G401 (cell line): ENCODE measurements around the gene CLIC3. TPM values are rescaled to one million over a fixed set of nuclear protein-coding genes. Genes with fewer than 3 reads are reported as not detected.

ENCODE experiments used
- DNase-seq: peaks from one replicate; pipeline ENCODE4 v3.0.0-alpha.2; 2015; ENCODE audit warnings: low spot score
- in situ Hi-C: cut with HindIII; loops from 2 replicates; pipeline ENCODE4 v1.10.0; 2016; ENCODE audit warnings: low sequenced_read_pairs, mixed read lengths
- total RNA-seq: library from RNA; depleted of rRNA; stranded (reverse); fragments of >200 nt; shearing (Covaris generic); gene quantifications from 2 replicates; pipeline ENCODE4 v1.2.3, GENCODE V29; 2014

The CLIC3 gene
- total RNA-seq, 1 experiment from 2014 or later: 2.1 TPM

- no peak for DNase-seq
Observed at GRCh38 chr9:136960212-136960937, 36.0 kb downstream of the CLIC3 start.

GRCh38 chr9:136958898-136959850, 37.2 kb downstream of the CLIC3 start:
- DNase-seq: no peak
- in situ Hi-C loops: no loop called here

More at GRCh38 chr9:136960212-136960937, 36.0 kb downstream of the CLIC3 start:
- in situ Hi-C loops: no loop called here

- in situ Hi-C loops: no loop called here
- DNase-seq: no peak
Observed at GRCh38 chr9:136958473-136958872, 37.9 kb downstream of the CLIC3 start.

GRCh38 chr9:136957901-136958300, 38.5 kb downstream of the CLIC3 start:
- DNase-seq: no peak
- in situ Hi-C loops: no loop called here

GRCh38 chr9:136957461-136957860, 38.9 kb downstream of the CLIC3 start:
- in situ Hi-C loops: no loop called here
- DNase-seq: no peak

- DNase-seq: no peak
- in situ Hi-C loops: no loop called here
Observed at GRCh38 chr9:136956604-136957003, 39.8 kb downstream of the CLIC3 start.

- in situ Hi-C loops: no loop called here
- no peak for DNase-seq
Observed at GRCh38 chr9:136955943-136956335, 40.4 kb downstream of the CLIC3 start.

GRCh38 chr9:136955202-136955942, 41.0 kb downstream of the CLIC3 start:
- DNase-seq: no peak
- in situ Hi-C loops: no loop called here

GRCh38 chr9:136954270-136955083, 41.9 kb downstream of the CLIC3 start:
- in situ Hi-C loops: no loop called here
- no peak for DNase-seq

- DNase-seq: no peak
- in situ Hi-C loops: no loop called here
Observed at GRCh38 chr9:136953771-136954269, 42.5 kb downstream of the CLIC3 start.

- DNase-seq: no peak
- in situ Hi-C loops: no loop called here
Observed at GRCh38 chr9:136952876-136953770, 43.2 kb downstream of the CLIC3 start.

GRCh38 chr9:136952321-136952850, 44.0 kb downstream of the CLIC3 start:
- no peak for DNase-seq
- in situ Hi-C loops: no loop called here

GRCh38 chr9:136951541-136952320, 44.6 kb downstream of the CLIC3 start, which contains the start of gene LCN12:
Gene LCN12, plus strand, starts transcription at chr9:136952273. Its CDS starts 55 bp downstream, at chr9:136952328.
- in situ Hi-C loops: no loop called here
- DNase-seq: no peak

GRCh38 chr9:136950656-136951276, 45.6 kb downstream of the CLIC3 start:
- DNase-seq: no peak
- in situ Hi-C loops: no loop called here

GRCh38 chr9:136949817-136950655, 46.3 kb downstream of the CLIC3 start:
- in situ Hi-C loops: loop anchor here (25.0 kb wide), 2 partner anchors 87 to 212 kb away; partner anchors contain the start of genes ABCA2, FUT7, LRRC26 and NPDC1
- peak; percentile 97 for DNase-seq
